Body of pancreas (tissue), 4 donors: ENCODE results near the gene PLCXD1. TPM values are rescaled to one million over a fixed set of nuclear protein-coding genes. Genes with fewer than 3 reads are reported as not detected.

Experiments
- ATAC-seq: fragments of 150-250 bp; one replicate; pipeline ENCODE4 v1.9.1; 2016
- DNase-seq, 4 donors: peaks; one replicate each; pipeline ENCODE4 v3.0.0-alpha.2; 2019
- H3K27ac ChIP-seq, 4 donors: fragments of 200-600 bp; sonication (generic); 1 replicate in 3 of 4; 2 replicates in 1 of 4; pipeline versions ENCODE4 v1.5.1 to v1.6.1; 2016 to 2019; ENCODE audit warnings: mild to moderate bottlenecking in 1 of 4, mixed read lengths in 1 of 4, moderate library complexity in 1 of 4
- H3K27me3 ChIP-seq, 2 donors: fragments of 200-600 bp; sonication (generic); one replicate each; pipeline ENCODE4 v1.6.0; 2016; ENCODE audit warnings: mild to moderate bottlenecking in 1 of 2
- H3K36me3 ChIP-seq, 2 donors: fragments of 200-600 bp; sonication (generic); replicated peaks in 1 of 2; 2 replicates each; pipeline ENCODE4 v1.5.1; 2016; ENCODE audit warnings: low read depth in 2 of 2; ENCODE audit not compliant: insufficient read depth in 1 of 2
- H3K4me1 ChIP-seq: fragments of 200-600 bp; sonication (generic); one replicate; pipeline ENCODE4 v1.6.0; 2016
- H3K4me3 ChIP-seq, 2 donors: fragments of 200-600 bp; sonication (generic); 1 replicate in 1 of 2; 2 replicates in 1 of 2; pipeline ENCODE4 v1.5.1; 2016 to 2019
- H3K9me3 ChIP-seq, 3 donors: fragments of 200-600 bp; sonication (generic); 1 replicate in 2 of 3; 2 replicates in 1 of 3; pipeline ENCODE4 v1.5.1; 2016
- POLR2A ChIP-seq, 3 donors: fragments of 450-650 bp; IDR thresholded peaks; one replicate each; pipeline ENCODE4 v1.6.1; 2016; ENCODE audit warnings: antibody characterized with exemption in 3 of 3, mild to moderate bottlenecking in 2 of 3
- WGBS, 2 donors: methylation state at CpG; one replicate each; pipeline ENCODE4 v1.1.5; 2017; 5-methylcytosine and 5-hydroxymethylcytosine counted together
- intact Hi-C: fragments of 100-400 bp; cut with DNase I; formaldehyde crosslinking; loops from one replicate; pipeline ENCODE4 v1.15.1; 2023
- total RNA-seq, 2 donors: library from RNA; depleted of rRNA; stranded (reverse); fragments of >200 nt; gene quantifications; one replicate each; pipeline ENCODE4 v1.1.0, GENCODE V29; 2016
- TF ChIP-seq, protein P1 (sequence below), 7 experiments: fragments of 450-650 bp in 4 of 7; fragments of 200-600 bp in 3 of 7; sonication (generic) in 3 of 7; IDR thresholded peaks; one replicate each; pipeline ENCODE4 v1.5.1; 2016 to 2019; ENCODE audit warnings: antibody characterized with exemption in 7 of 7

PLCXD1 gene
- total RNA-seq, 2 donors from 2014 or later = 4.2 to 7.3 TPM

DNA sequence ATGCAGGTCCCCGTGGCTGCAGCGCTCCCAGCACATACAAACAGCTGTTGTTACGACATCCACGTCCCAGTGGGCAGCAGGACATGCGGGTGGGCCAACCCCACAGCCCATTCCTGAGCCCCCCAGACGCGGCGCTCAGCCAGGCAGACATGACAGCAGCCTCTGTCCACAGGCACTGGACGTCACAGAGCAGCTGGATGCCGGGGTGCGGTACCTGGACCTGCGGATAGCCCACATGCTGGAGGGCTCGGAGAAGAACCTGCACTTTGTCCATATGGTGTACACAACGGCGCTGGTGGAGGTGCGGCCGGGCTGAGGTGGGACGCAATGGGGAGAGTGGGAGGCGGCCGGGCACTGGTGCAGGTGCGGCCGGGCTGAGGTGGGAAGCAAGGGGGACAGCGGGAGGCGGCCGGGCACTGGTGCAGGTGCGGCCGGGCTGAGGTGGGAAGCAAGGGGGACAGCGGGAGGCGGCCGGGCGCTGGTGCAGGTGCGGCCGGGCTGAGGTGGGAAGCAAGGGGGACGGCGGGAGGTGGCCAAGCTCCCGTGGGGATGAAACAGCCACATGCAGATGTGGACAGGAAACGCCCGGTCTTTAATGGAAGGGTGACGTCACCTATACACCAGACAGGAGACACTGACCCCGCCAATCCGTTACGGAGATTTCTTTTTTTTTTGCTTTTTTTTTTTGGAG lies 9.4 kb downstream of the PLCXD1 start:
- Histone ChIP-seq H3K27me3 (no peaks in the 10 kb centered on the region), H3K4me3 (no peak overlapping the region), H3K36me3 (peaks cover 0 to 9% of the 10 kb centered on the region in 2 donors), H3K9me3 (no peaks in the 10 kb centered on the region), H3K27ac (no peak overlapping the region), H3K4me1 (no peaks in the 10 kb centered on the region)
- no peak for TF ChIP-seq POLR2A (IDR thresholded peaks at IDR 0.05)
- TF ChIP-seq, protein P1, sequence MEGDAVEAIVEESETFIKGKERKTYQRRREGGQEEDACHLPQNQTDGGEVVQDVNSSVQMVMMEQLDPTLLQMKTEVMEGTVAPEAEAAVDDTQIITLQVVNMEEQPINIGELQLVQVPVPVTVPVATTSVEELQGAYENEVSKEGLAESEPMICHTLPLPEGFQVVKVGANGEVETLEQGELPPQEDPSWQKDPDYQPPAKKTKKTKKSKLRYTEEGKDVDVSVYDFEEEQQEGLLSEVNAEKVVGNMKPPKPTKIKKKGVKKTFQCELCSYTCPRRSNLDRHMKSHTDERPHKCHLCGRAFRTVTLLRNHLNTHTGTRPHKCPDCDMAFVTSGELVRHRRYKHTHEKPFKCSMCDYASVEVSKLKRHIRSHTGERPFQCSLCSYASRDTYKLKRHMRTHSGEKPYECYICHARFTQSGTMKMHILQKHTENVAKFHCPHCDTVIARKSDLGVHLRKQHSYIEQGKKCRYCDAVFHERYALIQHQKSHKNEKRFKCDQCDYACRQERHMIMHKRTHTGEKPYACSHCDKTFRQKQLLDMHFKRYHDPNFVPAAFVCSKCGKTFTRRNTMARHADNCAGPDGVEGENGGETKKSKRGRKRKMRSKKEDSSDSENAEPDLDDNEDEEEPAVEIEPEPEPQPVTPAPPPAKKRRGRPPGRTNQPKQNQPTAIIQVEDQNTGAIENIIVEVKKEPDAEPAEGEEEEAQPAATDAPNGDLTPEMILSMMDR (IDR thresholded peaks at IDR 0.05) = no peak
- DNase-seq (peak in 2 of 4 donors; percentile 8), ATAC-seq (no peak)
- WGBS, 2 donors = 92 to 97% methylated on average over 32 to 34 of the region's 42 CpGs
- intact Hi-C loops = no loop called here

DNA sequence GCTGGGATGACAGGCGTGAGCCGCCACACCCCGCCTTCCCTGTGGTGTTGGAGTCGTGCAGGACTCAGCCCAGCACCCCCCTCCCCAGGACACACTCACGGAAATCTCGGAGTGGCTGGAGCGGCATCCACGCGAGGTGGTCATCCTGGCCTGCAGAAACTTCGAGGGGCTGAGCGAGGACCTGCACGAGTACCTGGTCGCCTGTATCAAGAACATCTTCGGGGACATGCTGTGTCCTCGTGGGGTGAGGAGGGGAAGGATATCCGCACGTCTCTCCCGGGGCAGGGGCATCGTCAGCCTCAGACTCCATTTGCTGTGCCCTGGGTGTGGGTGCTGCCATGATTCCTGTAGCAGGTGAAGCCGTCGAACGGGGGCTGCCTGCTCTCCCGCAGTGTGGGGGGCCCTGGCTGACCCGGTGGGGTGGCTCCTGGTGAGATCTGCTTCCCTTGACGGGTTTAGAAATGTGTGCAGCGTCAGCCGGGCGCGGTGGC lies 10.3 kb downstream of the PLCXD1 start:
- 94 to 97% methylated on average over 27 to 29 of the region's 29 CpGs for WGBS, 2 donors
- no peak overlapping the region for H3K27ac ChIP-seq
- H3K4me3 ChIP-seq = no peak overlapping the region
- no peaks in the 10 kb centered on the region for H3K9me3 ChIP-seq
- no peaks in the 10 kb centered on the region for H3K27me3 ChIP-seq
- intact Hi-C loops = no loop called here
- ATAC-seq (no peak), DNase-seq (peak in 2 of 4 donors; percentile 8)
- TF ChIP-seq POLR2A (IDR thresholded peaks at IDR 0.05) = no peak
- TF ChIP-seq, protein P1 (IDR thresholded peaks at IDR 0.05) = no peak
- peaks cover 0 to 11% of the 10 kb centered on the region in 2 donors for H3K36me3 ChIP-seq
- no peaks in the 10 kb centered on the region for H3K4me1 ChIP-seq

DNA sequence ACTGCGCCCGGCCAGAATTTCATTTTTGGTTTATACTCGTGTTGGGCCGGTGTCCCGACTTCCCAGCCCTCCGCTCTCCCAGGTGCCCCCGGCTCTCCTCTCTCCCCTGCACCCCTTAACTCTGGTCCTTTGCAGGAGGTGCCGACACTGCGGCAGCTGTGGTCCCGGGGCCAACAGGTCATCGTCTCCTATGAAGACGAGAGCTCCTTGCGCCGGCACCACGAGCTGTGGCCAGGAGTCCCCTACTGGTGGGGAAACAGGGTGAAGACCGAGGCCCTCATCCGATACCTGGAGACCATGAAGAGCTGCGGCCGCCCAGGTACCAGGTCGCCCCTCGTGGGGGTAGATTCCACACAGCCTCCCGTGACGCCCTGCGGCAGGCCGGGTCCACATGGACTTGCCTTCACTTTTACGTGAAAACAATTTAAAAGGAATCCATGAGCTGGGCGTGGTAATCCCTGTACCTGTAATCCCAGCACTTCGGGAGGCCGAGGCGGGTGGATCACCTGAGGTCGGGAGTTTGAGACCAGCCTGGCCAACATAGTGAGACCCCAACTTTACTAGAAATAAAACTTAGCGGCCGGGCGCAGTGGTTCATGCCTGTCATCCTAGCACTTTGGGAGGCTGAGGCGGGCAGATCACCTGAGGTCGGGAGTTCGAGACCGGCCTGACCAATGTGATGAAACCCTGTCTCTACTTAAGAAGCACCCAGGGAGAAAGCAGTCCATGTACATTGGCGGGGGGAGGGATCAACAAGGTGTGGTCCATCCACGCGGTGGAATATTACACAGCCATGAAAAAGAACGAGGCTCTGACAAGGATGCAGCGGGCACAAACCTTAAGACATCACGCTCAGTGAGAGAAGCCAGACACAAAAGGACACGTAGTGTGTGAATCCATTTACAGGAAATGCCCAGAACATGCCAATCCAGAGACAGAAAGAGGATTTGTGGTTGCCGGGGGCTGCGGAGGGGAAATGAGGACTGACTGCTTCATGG lies 12.0 kb downstream of the PLCXD1 start:
- TF ChIP-seq POLR2A (IDR thresholded peaks at IDR 0.05) = no peak
- TF ChIP-seq, protein P1 (IDR thresholded peaks at IDR 0.05) = no peak
- 97 to 99% methylated on average over 34 to 45 of the region's 47 CpGs for WGBS, 2 donors
- peak in 2 of 4 donors; percentile 9 to 10 for DNase-seq
- intact Hi-C loops = no loop called here
- no peak overlapping the region for H3K27ac ChIP-seq
- no peak overlapping the region for H3K4me3 ChIP-seq
- no peak for ATAC-seq
- no peaks in the 10 kb centered on the region for H3K27me3 ChIP-seq
- no peaks in the 10 kb centered on the region for H3K4me1 ChIP-seq
- no peaks in the 10 kb centered on the region for H3K9me3 ChIP-seq
- peaks cover 0 to 11% of the 10 kb centered on the region in 2 donors for H3K36me3 ChIP-seq

DNA sequence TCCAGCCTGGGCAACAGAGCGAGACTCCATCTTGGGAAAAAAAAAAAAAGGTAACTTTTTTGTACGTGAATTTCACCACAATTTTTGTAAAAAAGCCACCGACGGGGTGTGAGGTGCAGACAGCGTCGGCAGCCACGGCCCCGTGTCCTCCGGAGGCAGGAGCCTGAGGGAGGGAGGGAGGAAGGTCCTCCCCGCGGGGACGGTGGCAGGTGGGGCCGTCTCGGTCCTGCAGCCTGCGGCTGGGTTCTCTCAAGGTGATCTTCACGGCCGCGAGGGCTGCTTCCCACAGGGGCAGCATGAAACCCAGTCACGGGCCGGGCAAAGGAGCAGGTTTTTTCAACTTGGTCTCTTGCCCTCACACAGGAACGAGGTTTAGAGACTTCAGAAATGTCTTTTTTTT lies 14.0 kb downstream of the PLCXD1 start:
- Histone ChIP-seq H3K9me3 (no peaks in the 10 kb centered on the region), H3K27ac (no peak overlapping the region), H3K27me3 (no peaks in the 10 kb centered on the region), H3K36me3 (peaks cover 0 to 10% of the 10 kb centered on the region in 2 donors), H3K4me3 (no peak overlapping the region), H3K4me1 (no peaks in the 10 kb centered on the region)
- intact Hi-C loops = no loop called here
- 88 to 99% methylated on average over 19 to 21 of the region's 21 CpGs for WGBS, 2 donors
- ATAC-seq = no peak
- DNase-seq = peak in 1 of 4 donors; percentile 11
- TF ChIP-seq, protein P1 (IDR thresholded peaks at IDR 0.05) = no peak
- no peak for TF ChIP-seq POLR2A (IDR thresholded peaks at IDR 0.05)
